ENCODE results near the gene FAM13A.

Gene FAM13A

DNA sequence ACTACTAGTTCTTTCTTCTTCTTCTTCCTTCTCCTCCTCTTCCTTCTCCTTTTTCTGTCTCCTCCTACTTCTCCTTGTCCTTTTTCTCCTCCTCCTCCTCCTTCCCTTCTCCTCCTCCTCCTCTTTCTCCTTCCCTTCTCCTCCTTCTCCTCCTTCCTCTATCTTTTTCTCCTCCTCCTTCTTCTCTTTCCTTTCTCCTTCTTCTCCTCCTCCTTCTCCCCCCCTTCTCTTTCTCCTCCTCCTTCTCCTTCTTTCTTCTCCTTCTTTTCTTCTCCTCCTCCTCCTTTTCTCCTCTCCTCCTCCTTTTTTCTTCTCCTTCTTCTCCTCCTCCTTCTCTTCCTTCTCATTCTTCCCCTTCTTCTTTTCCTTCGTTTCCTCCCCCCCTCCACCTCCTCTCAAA, 337.6 kb downstream of the FAM13A start:
- no peak overlapping the region for H3K4me3 ChIP-seq (ENCODE audit: low read depth, low read length)
- no peak for DNase-seq (ENCODE audit: low read depth)
- TF ChIP-seq, protein P1, sequence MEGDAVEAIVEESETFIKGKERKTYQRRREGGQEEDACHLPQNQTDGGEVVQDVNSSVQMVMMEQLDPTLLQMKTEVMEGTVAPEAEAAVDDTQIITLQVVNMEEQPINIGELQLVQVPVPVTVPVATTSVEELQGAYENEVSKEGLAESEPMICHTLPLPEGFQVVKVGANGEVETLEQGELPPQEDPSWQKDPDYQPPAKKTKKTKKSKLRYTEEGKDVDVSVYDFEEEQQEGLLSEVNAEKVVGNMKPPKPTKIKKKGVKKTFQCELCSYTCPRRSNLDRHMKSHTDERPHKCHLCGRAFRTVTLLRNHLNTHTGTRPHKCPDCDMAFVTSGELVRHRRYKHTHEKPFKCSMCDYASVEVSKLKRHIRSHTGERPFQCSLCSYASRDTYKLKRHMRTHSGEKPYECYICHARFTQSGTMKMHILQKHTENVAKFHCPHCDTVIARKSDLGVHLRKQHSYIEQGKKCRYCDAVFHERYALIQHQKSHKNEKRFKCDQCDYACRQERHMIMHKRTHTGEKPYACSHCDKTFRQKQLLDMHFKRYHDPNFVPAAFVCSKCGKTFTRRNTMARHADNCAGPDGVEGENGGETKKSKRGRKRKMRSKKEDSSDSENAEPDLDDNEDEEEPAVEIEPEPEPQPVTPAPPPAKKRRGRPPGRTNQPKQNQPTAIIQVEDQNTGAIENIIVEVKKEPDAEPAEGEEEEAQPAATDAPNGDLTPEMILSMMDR (IDR thresholded peaks at IDR 0.05; ENCODE audit: low read depth, low read length, missing control alignments): no peak
- in situ Hi-C loops (cut with HindIII; ENCODE audit: low sequenced_read_pairs): loop anchor here (25.0 kb wide), 1 partner anchor 293 kb away; no protein-coding TSS in a partner anchor

DNA sequence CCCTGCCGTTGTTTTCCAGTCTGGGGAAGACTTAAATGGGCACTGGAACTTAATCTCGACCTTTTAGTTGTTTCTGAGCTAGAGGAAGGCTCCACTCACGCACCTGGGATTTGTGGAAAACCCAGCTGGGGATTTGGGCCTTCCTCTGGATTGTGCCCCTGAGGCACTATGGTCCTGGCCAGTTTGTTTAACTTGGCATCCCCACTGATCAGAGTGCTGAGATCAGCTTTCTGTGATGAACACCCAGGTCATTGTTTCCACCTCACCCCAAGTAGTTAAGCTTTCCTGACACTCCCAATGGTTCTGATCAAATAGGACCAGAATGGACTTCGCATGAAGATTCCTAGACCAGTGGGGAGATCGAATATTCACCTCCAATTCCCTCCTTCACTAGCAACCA, 338.9 kb downstream of the FAM13A start:
- TF ChIP-seq, protein P1 (IDR thresholded peaks at IDR 0.05; ENCODE audit: low read depth, low read length, missing control alignments): no peak
- no peak for DNase-seq (ENCODE audit: low read depth)
- in situ Hi-C loops (cut with HindIII; ENCODE audit: low sequenced_read_pairs): loop anchor here (25.0 kb wide), 1 partner anchor 294 kb away; no protein-coding TSS in a partner anchor
- no peak overlapping the region for H3K4me3 ChIP-seq (ENCODE audit: low read depth, low read length)

DNA sequence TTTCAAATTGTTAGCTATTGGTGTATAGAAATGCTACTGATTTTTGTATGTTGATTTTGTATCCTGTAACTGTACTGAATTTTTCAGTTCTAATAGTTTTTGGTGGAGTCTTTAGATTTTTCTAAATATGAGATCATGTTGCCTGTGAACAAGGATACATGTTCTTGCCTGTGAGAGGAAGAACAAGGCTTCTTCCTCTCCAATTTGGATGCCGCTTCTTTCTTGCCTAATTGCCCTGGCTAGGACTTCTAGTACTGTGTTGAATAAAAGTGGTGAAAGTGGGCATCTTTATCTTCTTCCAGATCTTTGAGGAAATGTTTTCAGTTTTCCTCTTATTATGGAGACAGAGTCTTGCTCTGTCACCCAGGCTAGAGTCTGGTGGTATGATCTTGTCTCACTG, 343.2 kb downstream of the FAM13A start:
- in situ Hi-C loops (cut with HindIII; ENCODE audit: low sequenced_read_pairs): loop anchor here (25.0 kb wide), 1 partner anchor 299 kb away; no protein-coding TSS in a partner anchor
- TF ChIP-seq, protein P1 (IDR thresholded peaks at IDR 0.05; ENCODE audit: low read depth, low read length, missing control alignments): no peak
- no peak for DNase-seq (ENCODE audit: low read depth)
- no peak overlapping the region for H3K4me3 ChIP-seq (ENCODE audit: low read depth, low read length)

DNA sequence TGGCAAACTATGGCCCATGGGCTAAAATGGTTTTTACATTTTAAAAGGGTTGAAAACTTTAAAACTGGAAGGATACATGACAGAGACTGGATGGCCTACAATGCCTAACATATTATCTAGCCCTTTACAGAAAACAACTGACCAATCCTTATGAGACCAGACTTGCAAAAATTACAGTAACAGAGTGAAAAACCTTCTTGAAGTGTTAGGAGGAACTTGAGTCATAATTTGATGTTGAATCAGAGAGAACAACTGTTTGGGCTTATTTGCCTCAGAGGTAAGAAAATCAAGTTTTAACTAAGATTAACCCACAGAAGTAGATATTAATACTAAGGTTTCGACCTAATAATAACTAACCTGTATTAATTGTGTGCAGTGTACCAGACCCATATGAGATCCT, 347.0 kb downstream of the FAM13A start:
- TF ChIP-seq, protein P1 (IDR thresholded peaks at IDR 0.05; ENCODE audit: low read depth, low read length, missing control alignments): no peak
- in situ Hi-C loops (cut with HindIII; ENCODE audit: low sequenced_read_pairs): loop anchor here (25.0 kb wide), 1 partner anchor 302 kb away; no protein-coding TSS in a partner anchor
- H3K4me3 ChIP-seq (ENCODE audit: low read depth, low read length): no peak overlapping the region
- DNase-seq (ENCODE audit: low read depth): no peak

DNA sequence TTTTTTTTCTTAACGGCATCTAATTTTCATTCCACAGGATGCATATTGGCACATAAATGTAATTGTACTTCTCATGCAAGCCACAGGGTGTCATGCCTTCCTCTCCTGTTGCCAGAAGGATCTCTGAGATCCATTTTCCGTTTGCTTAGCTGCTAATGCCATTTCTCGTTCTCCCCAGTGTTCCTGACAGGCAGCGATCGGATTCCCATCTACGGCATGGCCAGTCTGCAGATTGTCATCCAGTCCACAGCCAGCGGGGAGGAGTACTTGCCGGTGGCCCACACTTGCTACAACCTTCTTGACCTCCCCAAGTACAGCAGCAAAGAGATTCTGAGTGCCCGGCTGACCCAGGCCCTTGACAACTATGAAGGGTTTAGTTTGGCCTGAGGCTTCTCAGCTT, 350.4 kb downstream of the FAM13A start:
- TF ChIP-seq, protein P1 (IDR thresholded peaks at IDR 0.05; ENCODE audit: low read depth, low read length, missing control alignments): peak; percentile 67
- in situ Hi-C loops (cut with HindIII; ENCODE audit: low sequenced_read_pairs): loop anchor here (25.0 kb wide), 1 partner anchor 306 kb away; no protein-coding TSS in a partner anchor
- H3K4me3 ChIP-seq (ENCODE audit: low read depth, low read length): no peak overlapping the region
- peak; percentile 55 for DNase-seq (ENCODE audit: low read depth)

DNA sequence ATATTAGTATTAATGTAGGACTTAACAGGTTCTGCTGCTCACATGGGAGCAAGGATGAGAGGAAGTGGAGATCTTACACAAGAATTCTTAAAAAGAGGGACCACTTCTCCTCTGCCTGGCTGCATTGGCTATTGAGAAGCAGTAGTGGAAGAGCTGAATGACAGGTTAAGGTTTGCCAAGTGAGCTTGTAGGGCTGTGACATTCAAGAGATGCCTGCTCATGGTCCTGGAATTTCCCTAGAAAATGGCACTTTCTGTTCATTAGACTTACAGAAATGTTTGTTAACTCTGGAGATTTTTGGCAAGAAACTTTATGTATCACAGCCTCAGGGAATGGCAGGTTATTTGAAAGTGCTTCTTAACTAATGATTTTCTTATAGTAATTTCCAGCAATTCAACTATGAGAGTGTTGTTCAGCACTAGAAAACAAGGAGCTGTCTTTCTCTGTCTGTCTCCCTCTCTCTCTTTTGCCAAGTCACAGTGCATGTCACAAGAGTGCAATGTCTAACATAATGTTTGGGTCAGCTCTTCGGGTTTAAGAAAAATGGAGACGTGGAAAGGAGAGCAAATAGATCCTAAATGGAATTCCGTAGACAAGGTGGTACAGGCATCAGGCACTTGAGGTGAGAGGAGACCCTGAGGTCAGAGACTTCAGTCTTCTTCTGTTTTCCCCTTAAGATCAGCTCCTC, 351.0 kb downstream of the FAM13A start:
- DNase-seq (ENCODE audit: low read depth): no peak
- TF ChIP-seq, protein P1 (IDR thresholded peaks at IDR 0.05; ENCODE audit: low read depth, low read length, missing control alignments): no peak
- H3K4me3 ChIP-seq (ENCODE audit: low read depth, low read length): no peak overlapping the region
- in situ Hi-C loops (cut with HindIII; ENCODE audit: low sequenced_read_pairs): loop anchor here (25.0 kb wide), 1 partner anchor 306 kb away; no protein-coding TSS in a partner anchor

All from astrocyte of the cerebellum (primary cell).